Gastrocnemius medialis (tissue), 4 donors: Measurements from ENCODE around the gene ARSK.

ENCODE experiments used
- CTCF ChIP-seq, 5 experiments: fragments of 450-650 bp in 3 of 5; fragments of 200-600 bp in 2 of 5; sonication (generic) in 2 of 5; IDR thresholded peaks in 4 of 5; conservative IDR thresholded peaks in 1 of 5; 1 replicate in 4 of 5; 2 replicates in 1 of 5; pipeline ENCODE4 v1.5.1; 2016 to 2019; ENCODE audit warnings: antibody characterized with exemption in 5 of 5, mild to moderate bottlenecking in 3 of 5, moderate library complexity in 3 of 5
- POLR2A ChIP-seq, 2 donors: fragments of 450-650 bp; IDR thresholded peaks; one replicate each; pipeline ENCODE4 v1.6.1; 2017; ENCODE audit warnings: antibody characterized with exemption in 2 of 2, mild to moderate bottlenecking in 2 of 2, moderate library complexity in 2 of 2

GRCh38 chr5:95631255-95631958 is 76.5 kb downstream of the ARSK start:
- no peak for TF ChIP-seq POLR2A (IDR thresholded peaks at IDR 0.05)
- TF ChIP-seq CTCF (IDR thresholded peaks at IDR 0.05 in 4 of 5, conservative IDR thresholded peaks at IDR 0.05 in 1 of 5), result no peak
